ENCODE measurements around the gene NR2F1-AS1.

NR2F1-AS1 gene

GRCh38 chr5:93621327-93621798, 40.3 kb upstream of the NR2F1-AS1 start:
- no peak for TF ChIP-seq FOXP2 (optimal IDR thresholded peaks at IDR 0.05; ENCODE audit: borderline replicate concordance, extremely low read depth, extremely low read length, insufficient read depth)
- no peak for TF ChIP-seq TAF1 (IDR thresholded peaks at IDR 0.05; ENCODE audit: borderline replicate concordance, insufficient read depth, low read length)
- TF ChIP-seq REST (IDR thresholded peaks at IDR 0.05; ENCODE audit: insufficient read depth in 1 of 2, low read depth in 2 of 2, low read length in 2 of 2) = no peak
- TF ChIP-seq POLR2AphosphoS5 (IDR thresholded peaks at IDR 0.05; ENCODE audit: low read depth, low read length) = no peak
- no peak for TF ChIP-seq SIN3A (IDR thresholded peaks at IDR 0.05; ENCODE audit: borderline replicate concordance, insufficient read depth, low read length)

GRCh38 chr5:93620487-93621326, 39.7 kb upstream of the NR2F1-AS1 start:
- TF ChIP-seq POLR2AphosphoS5 (IDR thresholded peaks at IDR 0.05; ENCODE audit: low read depth, low read length) (no peak), REST (IDR thresholded peaks at IDR 0.05; ENCODE audit: insufficient read depth in 1 of 2, low read depth in 2 of 2, low read length in 2 of 2) (peak in 1 of 2 experiments; percentile 41; a peak in 1 of 4 replicates), FOXP2 (optimal IDR thresholded peaks at IDR 0.05; ENCODE audit: borderline replicate concordance, extremely low read depth, extremely low read length, insufficient read depth) (peak; percentile 23), SIN3A (IDR thresholded peaks at IDR 0.05; ENCODE audit: borderline replicate concordance, insufficient read depth, low read length) (no peak; the same call in 1 of the 2 replicates), TAF1 (IDR thresholded peaks at IDR 0.05; ENCODE audit: borderline replicate concordance, insufficient read depth, low read length) (no peak)

- TF ChIP-seq FOXP2 (optimal IDR thresholded peaks at IDR 0.05; ENCODE audit: borderline replicate concordance, extremely low read depth, extremely low read length, insufficient read depth) = no peak
- TF ChIP-seq SIN3A (IDR thresholded peaks at IDR 0.05; ENCODE audit: borderline replicate concordance, insufficient read depth, low read length) = no peak
- TF ChIP-seq POLR2AphosphoS5 (IDR thresholded peaks at IDR 0.05; ENCODE audit: low read depth, low read length) = no peak
- TF ChIP-seq TAF1 (IDR thresholded peaks at IDR 0.05; ENCODE audit: borderline replicate concordance, insufficient read depth, low read length) = no peak
- no peak for TF ChIP-seq REST (IDR thresholded peaks at IDR 0.05; ENCODE audit: insufficient read depth in 1 of 2, low read depth in 2 of 2, low read length in 2 of 2)
Observed at GRCh38 chr5:93616538-93617174, 35.6 kb upstream of the NR2F1-AS1 start.

GRCh38 chr5:93612855-93613243, 31.8 kb upstream of the NR2F1-AS1 start:
- TF ChIP-seq POLR2AphosphoS5 (IDR thresholded peaks at IDR 0.05; ENCODE audit: low read depth, low read length) = no peak
- no peak for TF ChIP-seq TAF1 (IDR thresholded peaks at IDR 0.05; ENCODE audit: borderline replicate concordance, insufficient read depth, low read length)
- TF ChIP-seq SIN3A (IDR thresholded peaks at IDR 0.05; ENCODE audit: borderline replicate concordance, insufficient read depth, low read length) = no peak
- TF ChIP-seq FOXP2 (optimal IDR thresholded peaks at IDR 0.05; ENCODE audit: borderline replicate concordance, extremely low read depth, extremely low read length, insufficient read depth) = no peak
- no peak for TF ChIP-seq REST (IDR thresholded peaks at IDR 0.05; ENCODE audit: insufficient read depth in 1 of 2, low read depth in 2 of 2, low read length in 2 of 2)
